Measurements from ENCODE around the gene USP25.

DNA sequence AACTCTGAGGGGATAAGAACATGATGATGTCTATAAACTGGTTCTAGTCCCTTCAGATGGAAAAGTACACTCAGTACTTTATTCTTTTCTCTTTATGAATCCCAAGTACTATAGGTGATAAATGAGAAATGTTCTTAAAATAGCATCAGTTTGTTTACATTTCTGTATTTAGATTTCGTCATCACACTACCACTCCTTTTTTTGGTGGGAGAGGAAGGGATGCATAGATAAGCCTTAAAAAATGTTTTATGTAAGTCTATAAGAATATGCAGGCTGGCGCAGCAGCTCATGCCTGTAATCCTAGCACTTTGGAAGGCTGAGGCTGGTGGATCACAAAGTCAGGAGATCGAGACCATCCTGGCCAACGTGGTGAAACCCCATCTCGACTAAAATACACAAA lies 144.8 kb downstream of the USP25 start:
- TF ChIP-seq POLR2AphosphoS5 (IDR thresholded peaks at IDR 0.05) (no peak), POLR2A (IDR thresholded peaks at IDR 0.05) (no peak)
